Tibial nerve (tissue), 4 donors: ENCODE results near the gene OR5A1.

Experiments used
- CTCF ChIP-seq, 5 experiments: fragments of 200-600 bp in 3 of 5; fragments of 450-650 bp in 2 of 5; sonication (generic) in 3 of 5; IDR thresholded peaks; one replicate each; pipeline ENCODE4 v1.5.1; 2016 to 2019; ENCODE audit warnings: antibody characterized with exemption in 5 of 5, mild to moderate bottlenecking in 3 of 5, moderate library complexity in 2 of 5
- EP300 ChIP-seq, 2 donors: sonication (generic); formaldehyde crosslinking; IDR thresholded peaks; one replicate each; pipeline ENCODE4 v1.6.1; 2017; ENCODE audit warnings: antibody characterized with exemption in 2 of 2, mild to moderate bottlenecking in 1 of 2
- POLR2A ChIP-seq, 2 donors: fragments of 450-650 bp; IDR thresholded peaks; one replicate each; pipeline ENCODE4 v1.6.1; 2017; ENCODE audit warnings: antibody characterized with exemption in 2 of 2, mild to moderate bottlenecking in 2 of 2, moderate library complexity in 2 of 2

DNA sequence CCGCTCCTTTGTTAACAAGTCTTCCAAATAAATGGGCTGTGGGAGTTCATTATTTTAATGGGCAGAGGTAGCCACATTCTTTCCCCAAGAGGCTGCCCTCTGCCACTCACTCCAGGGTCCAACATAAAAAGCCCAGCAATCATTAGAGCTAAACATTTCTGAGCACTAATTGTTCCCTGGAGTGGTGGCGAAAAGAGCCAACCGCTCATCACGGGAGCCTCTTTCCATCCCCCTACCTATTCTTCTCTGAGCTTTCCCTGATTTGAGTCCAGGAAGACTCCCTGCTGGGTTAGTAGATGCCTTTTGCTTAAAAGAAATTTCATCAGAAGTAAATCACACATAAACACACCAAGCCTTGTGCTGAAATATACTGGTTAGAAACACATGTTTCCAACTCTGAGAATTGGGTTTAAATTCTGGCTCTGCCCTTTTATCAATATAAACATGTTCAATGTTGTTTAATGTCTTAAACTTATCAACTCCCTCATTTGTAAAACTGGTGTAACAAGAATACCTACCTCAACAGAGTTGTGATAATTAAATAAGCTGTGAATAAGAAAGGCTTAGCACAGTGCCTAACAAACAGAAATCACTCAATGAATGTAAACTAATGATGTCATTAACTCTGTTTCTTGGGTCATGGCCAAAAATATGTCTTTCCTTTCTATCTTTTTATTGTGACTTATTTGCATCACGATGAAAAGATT is 9.8 kb upstream of the OR5A1 start, which contains the start of gene OR5A2:
- TF ChIP-seq CTCF (IDR thresholded peaks at IDR 0.05) (no peak), POLR2A (IDR thresholded peaks at IDR 0.05) (no peak), EP300 (IDR thresholded peaks at IDR 0.05) (no peak)
